ENCODE results near the gene BCL2. TPM values are rescaled to one million over a fixed set of nuclear protein-coding genes. Genes with fewer than 3 reads are reported as not detected.
A peak's percentile ranks its signal among the peaks of the same experiment; 100 is the strongest.
"Not testable (repeated sequence)": the region's sequence is repeated elsewhere in the genome, so short reads cannot be mapped to it uniquely, and the experiment has no call there.

The BCL2 gene
- polyA plus RNA-seq, 4 donors = 0.89 to 7.2 (median 3.8) TPM

DNA sequence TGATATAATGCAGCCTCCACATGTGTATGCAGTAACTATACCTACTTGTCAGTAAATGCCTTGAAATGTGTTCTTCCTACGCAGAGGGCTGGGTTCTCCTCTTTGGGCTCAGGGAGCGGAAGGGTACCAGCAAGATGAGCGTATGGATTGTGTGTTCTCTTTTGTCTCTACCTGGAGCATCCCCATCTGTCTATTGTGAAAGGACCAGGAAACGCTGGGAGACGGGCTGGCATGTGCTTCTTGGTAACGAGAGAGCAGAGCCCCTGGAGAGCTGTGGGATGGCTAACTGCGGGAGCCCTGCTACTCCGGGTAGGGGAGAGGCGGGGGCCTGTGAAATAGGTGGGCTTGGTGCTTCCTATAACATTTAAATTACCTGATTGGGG, 80.9 kb downstream of the BCL2 start:
- FAIRE-seq = no peak

DNA sequence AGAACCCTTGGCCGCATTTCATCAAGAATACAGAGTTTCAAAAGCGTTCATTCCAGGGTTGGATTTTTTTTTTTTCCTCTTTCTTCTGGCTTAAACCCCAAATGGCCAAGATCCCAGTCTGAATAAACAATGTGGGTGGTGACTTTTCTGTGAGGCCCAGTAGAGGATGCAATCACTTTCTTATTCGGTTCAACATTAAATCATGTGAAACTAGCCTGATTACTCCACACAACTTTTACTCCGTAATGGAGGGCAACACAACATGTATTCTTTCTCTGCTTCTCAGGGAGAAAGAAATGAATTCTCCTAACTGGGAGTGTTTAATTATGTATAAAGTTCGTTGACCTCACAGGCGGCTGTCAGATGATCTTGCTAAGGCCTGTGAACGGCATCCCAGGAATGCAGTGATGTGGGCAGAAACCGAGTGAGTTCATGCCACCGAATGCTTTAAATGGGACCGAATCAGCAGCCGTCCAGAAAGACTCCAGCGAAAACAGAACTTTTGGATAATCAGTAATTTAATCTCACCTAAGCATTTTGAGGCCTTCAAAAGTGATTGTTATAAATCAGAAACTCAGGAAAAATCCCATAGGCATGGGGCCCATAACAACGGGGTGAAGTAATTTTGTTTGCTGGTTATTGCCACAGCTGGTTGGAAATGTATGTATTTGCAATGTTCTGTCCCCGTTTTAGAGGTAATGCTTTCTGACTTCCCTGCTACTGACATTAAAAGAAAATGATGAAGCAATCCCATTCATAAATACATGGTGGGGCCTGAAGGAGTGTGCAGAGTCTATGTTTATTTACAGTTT, 81.5 kb downstream of the BCL2 start:
- FAIRE-seq (no peak), DNase-seq (peak in 1 of 2 donors; percentile 53)
- H3K27ac ChIP-seq (ENCODE audit: low read depth in 1 of 3, low read length in 2 of 3) = peak overlapping the region in 2 of 3 donors; percentile 30 to 63
- H3K4me1 ChIP-seq (ENCODE audit: control insufficient read depth in 3 of 3, insufficient read depth in 2 of 3, low read depth in 1 of 3, low read length in 2 of 3) = peaks cover 0 to 14% (median 0%) of the 10 kb centered on the region in 3 donors
- 53 to 75% (median 72%) methylated on average over 14 of the region's 14 CpGs for WGBS, 3 donors
- no peak overlapping the region for H3K4me3 ChIP-seq (ENCODE audit: low read depth in 1 of 3, low read length in 3 of 3)
- no peaks in the 10 kb centered on the region for H3K36me3 ChIP-seq (ENCODE audit: control insufficient read depth in 3 of 3, insufficient read depth in 2 of 3, low read depth in 1 of 3, low read length in 3 of 3)
- H3K27me3 ChIP-seq (ENCODE audit: control insufficient read depth in 3 of 3, insufficient read depth in 3 of 3, low read length in 3 of 3) = no peaks in the 10 kb centered on the region
- peaks cover 0 to 6% of the 10 kb centered on the region in 2 donors for H3K9me3 ChIP-seq (ENCODE audit: control insufficient read depth in 2 of 2, insufficient read depth in 1 of 2, low read depth in 1 of 2, low read length in 1 of 2)

More for the DNA sequence above, 80.9 kb downstream of the BCL2 start:
- DNase-seq = no peak
- Histone ChIP-seq H3K27me3 (ENCODE audit: control insufficient read depth in 3 of 3, insufficient read depth in 3 of 3, low read length in 3 of 3) (no peaks in the 10 kb centered on the region), H3K4me1 (ENCODE audit: control insufficient read depth in 3 of 3, insufficient read depth in 2 of 3, low read depth in 1 of 3, low read length in 2 of 3) (peaks cover 0 to 14% (median 0%) of the 10 kb centered on the region in 3 donors), H3K27ac (ENCODE audit: low read depth in 1 of 3, low read length in 2 of 3) (peak overlapping the region in 2 of 3 donors; percentile 30 to 63), H3K9me3 (ENCODE audit: control insufficient read depth in 2 of 2, insufficient read depth in 1 of 2, low read depth in 1 of 2, low read length in 1 of 2) (peaks cover 0 to 6% of the 10 kb centered on the region in 2 donors), H3K36me3 (ENCODE audit: control insufficient read depth in 3 of 3, insufficient read depth in 2 of 3, low read depth in 1 of 3, low read length in 3 of 3) (no peaks in the 10 kb centered on the region), H3K4me3 (ENCODE audit: low read depth in 1 of 3, low read length in 3 of 3) (no peak overlapping the region)
- 84 to 95% (median 91%) methylated on average over 9 of the region's 9 CpGs for WGBS, 3 donors

DNA sequence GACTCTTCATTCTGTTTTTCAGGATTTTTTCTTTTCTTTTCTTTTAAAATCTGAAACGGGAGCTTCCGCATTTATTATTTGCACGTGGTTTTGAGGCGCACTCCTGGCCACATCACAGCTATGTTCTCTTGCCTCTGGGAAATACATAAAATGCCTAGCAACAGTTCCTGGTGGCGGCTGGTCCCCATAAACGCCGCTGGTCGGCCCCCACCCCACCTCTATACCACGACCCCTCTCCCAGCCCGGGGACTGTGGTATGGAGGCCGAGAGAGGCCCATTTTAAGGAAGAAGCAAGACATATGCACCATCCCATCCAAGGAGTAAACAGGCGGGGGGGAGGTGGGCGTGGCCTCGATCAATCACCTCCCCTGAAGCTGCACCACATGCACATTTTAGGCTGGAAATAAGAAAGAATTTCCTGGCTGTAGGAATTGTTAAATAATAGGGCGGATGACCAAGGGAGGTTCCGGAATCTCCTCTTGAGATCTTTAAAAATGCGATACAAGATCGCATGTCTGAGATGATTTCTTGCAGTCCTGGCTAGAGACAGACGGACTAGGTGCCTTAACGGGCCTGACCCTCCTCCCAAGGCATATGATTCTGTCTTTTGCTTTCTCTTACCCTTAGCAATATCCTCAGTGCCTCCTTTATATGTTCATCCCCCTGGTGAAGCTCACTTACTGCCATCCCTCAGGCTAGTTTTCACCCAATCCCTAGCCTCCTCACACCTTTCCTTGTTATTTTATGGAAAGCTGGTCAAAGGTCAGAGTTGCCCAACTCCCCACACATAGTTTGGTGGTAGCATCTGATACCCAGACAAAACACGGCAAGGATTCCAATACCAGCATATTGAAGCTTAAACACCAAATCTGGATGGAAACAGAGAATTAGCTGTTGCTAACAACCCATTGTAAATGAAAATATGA, 82.4 kb downstream of the BCL2 start:
- no peak for FAIRE-seq
- WGBS, 3 donors = 82 to 91% (median 89%) methylated on average over 21 of the region's 21 CpGs
- peak; percentile 29 to 49 for DNase-seq

DNA sequence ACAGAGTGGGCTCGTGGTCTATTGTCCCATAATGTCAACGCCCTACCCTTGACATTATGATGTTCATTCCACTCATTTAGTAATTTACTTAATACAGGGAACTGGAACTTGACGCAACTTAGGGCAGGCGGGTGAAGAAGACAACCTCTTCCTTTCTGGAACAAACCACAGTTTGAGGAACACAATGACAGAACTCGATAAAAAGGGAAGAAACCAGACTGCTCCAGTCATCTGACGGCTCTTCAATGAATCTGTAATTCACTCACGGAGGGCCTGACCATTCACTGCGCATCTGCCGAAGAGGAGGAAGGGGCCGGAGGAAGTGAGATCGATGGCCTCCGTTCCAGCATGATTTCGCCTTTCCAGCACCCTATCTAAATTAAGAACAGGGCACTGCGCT, 83.2 kb downstream of the BCL2 start:
- Histone ChIP-seq H3K27me3 (ENCODE audit: control insufficient read depth in 3 of 3, insufficient read depth in 3 of 3, low read length in 3 of 3) (no peaks in the 10 kb centered on the region), H3K9me3 (ENCODE audit: control insufficient read depth in 2 of 2, insufficient read depth in 1 of 2, low read depth in 1 of 2, low read length in 1 of 2) (peaks cover 0 to 6% of the 10 kb centered on the region in 2 donors), H3K27ac (ENCODE audit: low read depth in 1 of 3, low read length in 2 of 3) (peak overlapping the region in 2 of 3 donors; percentile 26 to 60), H3K4me3 (ENCODE audit: low read depth in 1 of 3, low read length in 3 of 3) (no peak overlapping the region), H3K4me1 (ENCODE audit: control insufficient read depth in 3 of 3, insufficient read depth in 2 of 3, low read depth in 1 of 3, low read length in 2 of 3) (peaks cover 0 to 14% (median 0%) of the 10 kb centered on the region in 3 donors), H3K36me3 (ENCODE audit: control insufficient read depth in 3 of 3, insufficient read depth in 2 of 3, low read depth in 1 of 3, low read length in 3 of 3) (no peaks in the 10 kb centered on the region)
- 85 to 95% (median 94%) methylated on average over 14 of the region's 14 CpGs for WGBS, 3 donors
- FAIRE-seq = no peak
- DNase-seq = no peak

More for the DNA sequence above, 82.4 kb downstream of the BCL2 start:
- peaks cover 0 to 14% (median 0%) of the 10 kb centered on the region in 3 donors for H3K4me1 ChIP-seq (ENCODE audit: control insufficient read depth in 3 of 3, insufficient read depth in 2 of 3, low read depth in 1 of 3, low read length in 2 of 3)
- no peaks in the 10 kb centered on the region for H3K27me3 ChIP-seq (ENCODE audit: control insufficient read depth in 3 of 3, insufficient read depth in 3 of 3, low read length in 3 of 3)
- H3K4me3 ChIP-seq (ENCODE audit: low read depth in 1 of 3, low read length in 3 of 3) = no peak overlapping the region
- H3K36me3 ChIP-seq (ENCODE audit: control insufficient read depth in 3 of 3, insufficient read depth in 2 of 3, low read depth in 1 of 3, low read length in 3 of 3) = no peaks in the 10 kb centered on the region
- H3K27ac ChIP-seq (ENCODE audit: low read depth in 1 of 3, low read length in 2 of 3) = peak overlapping the region in 2 of 3 donors; percentile 60 to 63
- H3K9me3 ChIP-seq (ENCODE audit: control insufficient read depth in 2 of 2, insufficient read depth in 1 of 2, low read depth in 1 of 2, low read length in 1 of 2) = peaks cover 0 to 6% of the 10 kb centered on the region in 2 donors

DNA sequence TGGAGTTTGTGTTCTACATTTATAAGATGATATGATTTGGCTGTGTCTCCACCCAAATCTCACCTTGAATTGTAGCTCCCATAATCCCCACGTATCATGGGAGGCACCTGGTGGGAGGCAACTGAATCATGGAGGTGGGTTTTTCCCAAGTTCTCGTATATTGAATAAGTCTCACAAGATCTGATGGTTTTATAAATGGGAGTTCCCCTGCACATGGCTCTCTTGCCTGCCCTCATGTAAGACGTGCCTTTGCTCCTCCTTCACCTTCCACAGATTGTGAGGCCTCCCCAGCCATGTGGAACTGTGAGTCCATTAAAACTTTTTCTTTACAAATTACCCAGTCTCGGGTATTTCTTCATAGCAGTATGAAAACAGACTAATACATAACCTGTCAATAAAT, 83.6 kb downstream of the BCL2 start:
- H3K4me1 ChIP-seq (ENCODE audit: control insufficient read depth in 3 of 3, insufficient read depth in 2 of 3, low read depth in 1 of 3, low read length in 2 of 3) = peaks cover 0 to 14% (median 0%) of the 10 kb centered on the region in 3 donors
- DNase-seq; H3K36me3 ChIP-seq (ENCODE audit: control insufficient read depth in 3 of 3, insufficient read depth in 2 of 3, low read depth in 1 of 3, low read length in 3 of 3); H3K4me3 ChIP-seq (ENCODE audit: low read depth in 1 of 3, low read length in 3 of 3); H3K27ac ChIP-seq (ENCODE audit: low read depth in 1 of 3, low read length in 2 of 3); FAIRE-seq; H3K9me3 ChIP-seq (ENCODE audit: control insufficient read depth in 2 of 2, insufficient read depth in 1 of 2, low read depth in 1 of 2, low read length in 1 of 2); H3K27me3 ChIP-seq (ENCODE audit: control insufficient read depth in 3 of 3, insufficient read depth in 3 of 3, low read length in 3 of 3): not testable (repeated sequence)
- 84 to 85% (median 84%) methylated on average over 4 of the region's 4 CpGs for WGBS, 3 donors

DNA sequence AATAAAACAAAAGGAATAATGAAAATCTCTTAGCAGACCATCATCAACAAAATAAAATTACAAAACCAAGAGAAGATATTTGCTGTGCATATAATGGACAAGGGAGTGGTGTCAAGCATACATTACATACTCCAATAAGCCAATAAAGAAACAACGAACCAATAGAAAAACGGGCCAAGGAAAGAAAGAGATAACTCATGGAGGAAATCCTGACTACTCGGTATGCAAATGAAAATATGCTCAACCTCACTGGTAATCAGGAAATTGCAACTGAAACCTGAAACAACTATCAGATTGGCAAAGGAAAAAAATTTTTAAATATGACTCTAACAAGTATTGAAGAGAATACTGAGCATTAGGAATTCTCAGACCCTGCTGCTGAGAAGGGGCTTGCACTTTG, 84.7 kb downstream of the BCL2 start:
- Histone ChIP-seq H3K27ac (ENCODE audit: low read depth in 1 of 3, low read length in 2 of 3) (no peak overlapping the region), H3K27me3 (ENCODE audit: control insufficient read depth in 3 of 3, insufficient read depth in 3 of 3, low read length in 3 of 3) (no peaks in the 10 kb centered on the region), H3K9me3 (ENCODE audit: control insufficient read depth in 2 of 2, insufficient read depth in 1 of 2, low read depth in 1 of 2, low read length in 1 of 2) (peaks cover 0 to 6% of the 10 kb centered on the region in 2 donors), H3K36me3 (ENCODE audit: control insufficient read depth in 3 of 3, insufficient read depth in 2 of 3, low read depth in 1 of 3, low read length in 3 of 3) (no peaks in the 10 kb centered on the region), H3K4me1 (ENCODE audit: control insufficient read depth in 3 of 3, insufficient read depth in 2 of 3, low read depth in 1 of 3, low read length in 2 of 3) (peaks cover 0 to 14% (median 0%) of the 10 kb centered on the region in 3 donors), H3K4me3 (ENCODE audit: low read depth in 1 of 3, low read length in 3 of 3) (no peak overlapping the region)
- FAIRE-seq (no peak), DNase-seq (no peak)
- 46 to 68% (median 49%) methylated on average over 3 of the region's 3 CpGs for WGBS, 3 donors

DNA sequence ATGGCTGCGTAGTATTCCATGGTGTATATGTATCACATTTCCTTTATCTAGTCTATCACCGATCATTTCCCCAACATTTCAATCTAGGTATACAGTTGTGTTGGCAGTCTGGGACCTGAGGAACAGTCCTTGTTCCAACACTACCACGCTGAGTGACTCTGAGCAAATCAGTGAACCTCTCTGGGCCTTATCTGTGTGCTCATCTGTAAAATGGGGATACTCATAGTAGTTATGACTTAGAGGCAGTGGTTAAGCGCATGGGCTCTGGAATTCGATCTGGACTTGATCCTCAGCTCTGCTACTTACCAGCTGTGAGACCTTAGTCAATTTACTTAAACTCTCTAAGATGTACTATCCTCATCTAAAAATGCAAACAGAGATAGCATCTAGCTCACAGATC, 85.1 kb downstream of the BCL2 start:
- H3K36me3 ChIP-seq (ENCODE audit: control insufficient read depth in 3 of 3, insufficient read depth in 2 of 3, low read depth in 1 of 3, low read length in 3 of 3) = no peaks in the 10 kb centered on the region
- DNase-seq (no peak), FAIRE-seq (no peak)
- WGBS, 3 donors = 92 to 96% (median 95%) methylated on average over 4 to 5 of the region's 5 CpGs
- no peak overlapping the region for H3K4me3 ChIP-seq (ENCODE audit: low read depth in 1 of 3, low read length in 3 of 3)
- no peak overlapping the region for H3K27ac ChIP-seq (ENCODE audit: low read depth in 1 of 3, low read length in 2 of 3)
- no peaks in the 10 kb centered on the region for H3K27me3 ChIP-seq (ENCODE audit: control insufficient read depth in 3 of 3, insufficient read depth in 3 of 3, low read length in 3 of 3)
- H3K4me1 ChIP-seq (ENCODE audit: control insufficient read depth in 3 of 3, insufficient read depth in 2 of 3, low read depth in 1 of 3, low read length in 2 of 3) = peaks cover 0 to 14% (median 0%) of the 10 kb centered on the region in 3 donors
- H3K9me3 ChIP-seq (ENCODE audit: control insufficient read depth in 2 of 2, insufficient read depth in 1 of 2, low read depth in 1 of 2, low read length in 1 of 2) = peaks cover 0 to 6% of the 10 kb centered on the region in 2 donors

DNA sequence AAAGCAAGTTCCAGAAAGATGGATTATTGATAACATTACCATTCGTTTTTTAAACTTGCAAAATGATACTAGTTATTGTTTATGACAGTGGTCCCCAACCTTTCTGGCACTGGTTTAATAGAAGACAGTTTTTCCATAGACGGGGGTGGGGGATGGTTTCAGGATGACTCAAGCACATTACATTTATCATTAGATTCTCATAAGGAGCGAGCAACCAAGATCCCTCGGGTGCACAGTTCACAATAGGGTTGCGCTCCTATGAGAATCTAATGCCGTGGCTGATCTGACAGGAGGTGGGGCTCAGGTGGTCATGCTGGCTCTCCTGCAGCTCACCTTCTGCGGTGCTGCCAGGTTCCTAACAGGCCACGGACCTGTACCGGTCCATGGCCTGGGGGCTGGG, 86.2 kb downstream of the BCL2 start:
- no peaks in the 10 kb centered on the region for H3K36me3 ChIP-seq (ENCODE audit: control insufficient read depth in 3 of 3, insufficient read depth in 2 of 3, low read depth in 1 of 3, low read length in 3 of 3)
- no peak overlapping the region for H3K4me3 ChIP-seq (ENCODE audit: low read depth in 1 of 3, low read length in 3 of 3)
- FAIRE-seq (no peak), DNase-seq (no peak)
- no peak overlapping the region for H3K27ac ChIP-seq (ENCODE audit: low read depth in 1 of 3, low read length in 2 of 3)
- H3K9me3 ChIP-seq (ENCODE audit: control insufficient read depth in 2 of 2, insufficient read depth in 1 of 2, low read depth in 1 of 2, low read length in 1 of 2) = peaks cover 0 to 6% of the 10 kb centered on the region in 2 donors
- 78 to 83% (median 81%) methylated on average over 9 of the region's 9 CpGs for WGBS, 3 donors
- H3K27me3 ChIP-seq (ENCODE audit: control insufficient read depth in 3 of 3, insufficient read depth in 3 of 3, low read length in 3 of 3) = no peaks in the 10 kb centered on the region
- peaks cover 0 to 13% (median 0%) of the 10 kb centered on the region in 3 donors for H3K4me1 ChIP-seq (ENCODE audit: control insufficient read depth in 3 of 3, insufficient read depth in 2 of 3, low read depth in 1 of 3, low read length in 2 of 3)
